A204.1 (cell line): ENCODE results near the gene RPL10L.

Experiments used
- FAIRE-seq: peaks from 2 replicates; lab custom pipeline; 2012; peaks lifted over from hg19 to GRCh38; lab: Jason Lieb, UNC

RPL10L gene

DNA sequence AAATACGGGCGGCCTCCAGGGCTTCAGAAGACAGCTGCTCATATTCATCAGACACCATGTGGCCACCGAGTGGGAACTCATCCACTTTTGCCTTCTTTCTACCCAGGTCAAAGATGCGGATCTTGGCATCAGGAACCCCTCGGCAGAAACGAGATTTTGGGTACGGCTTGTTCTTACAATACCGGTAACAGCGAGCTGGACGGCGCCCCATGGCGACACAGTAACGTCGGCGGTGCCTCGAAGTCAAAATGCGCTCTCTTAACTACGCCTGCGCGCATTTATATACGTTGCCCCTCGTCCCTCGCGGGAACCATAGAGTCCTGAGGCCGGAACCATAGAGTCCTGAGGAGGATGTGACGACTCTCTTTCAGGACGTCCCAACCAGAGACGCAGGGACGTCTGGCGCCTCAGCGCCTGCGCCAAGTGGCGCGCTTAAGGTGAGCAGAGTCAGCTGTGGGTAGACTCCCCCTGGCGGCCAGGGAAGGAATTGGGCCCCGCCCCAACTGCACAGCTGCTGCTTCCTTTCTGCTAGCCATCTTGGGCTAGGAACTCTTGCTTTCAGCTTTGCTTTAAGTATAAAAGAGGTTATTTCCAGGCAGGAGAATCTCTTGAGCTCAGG is at the start of gene RPL10L:
Gene RPL10L, minus strand, starts transcription at position 256 of the 619 bp plus-strand sequence. Its CDS starts 45 bp downstream, at position 211.
- no peak for FAIRE-seq

DNA sequence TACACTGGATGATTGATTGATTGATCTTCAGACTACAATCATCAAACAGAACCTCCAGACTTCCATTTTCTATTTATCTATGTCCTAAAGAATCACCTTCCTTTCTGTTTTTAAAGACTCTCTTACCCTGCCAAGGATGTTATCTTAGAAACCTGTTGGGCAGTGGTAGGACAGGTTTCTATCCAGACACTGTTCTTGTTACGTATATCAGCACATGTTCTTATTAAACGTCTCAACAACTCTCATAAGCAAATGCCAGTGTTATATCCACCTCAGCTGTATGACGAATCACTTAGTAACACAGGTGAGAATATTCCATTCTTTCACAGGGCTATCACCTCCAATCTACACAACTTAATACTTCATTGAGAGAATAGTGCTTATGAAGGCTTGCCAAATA is 40.2 kb upstream of the RPL10L start:
- FAIRE-seq: no peak

DNA sequence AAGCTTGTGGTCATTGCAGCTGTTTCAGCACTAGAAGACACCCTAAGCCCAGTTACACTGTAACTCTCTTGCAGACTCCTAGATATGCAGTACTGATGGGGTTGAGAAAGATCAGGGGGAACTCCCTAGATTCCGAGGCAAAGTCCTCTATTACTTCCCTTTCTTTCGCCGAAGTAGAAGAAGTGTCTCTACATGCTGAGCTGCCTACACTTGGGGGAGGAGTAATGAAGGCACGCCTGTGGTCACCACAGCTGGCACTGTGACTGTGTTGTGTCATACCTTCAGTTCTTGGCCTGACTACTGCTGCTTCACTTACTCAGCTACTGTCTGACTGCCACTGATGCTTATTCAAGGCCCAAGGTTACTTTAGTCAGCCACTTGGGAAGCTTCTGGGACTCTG is 35.1 kb upstream of the RPL10L start:
- FAIRE-seq: no peak

DNA sequence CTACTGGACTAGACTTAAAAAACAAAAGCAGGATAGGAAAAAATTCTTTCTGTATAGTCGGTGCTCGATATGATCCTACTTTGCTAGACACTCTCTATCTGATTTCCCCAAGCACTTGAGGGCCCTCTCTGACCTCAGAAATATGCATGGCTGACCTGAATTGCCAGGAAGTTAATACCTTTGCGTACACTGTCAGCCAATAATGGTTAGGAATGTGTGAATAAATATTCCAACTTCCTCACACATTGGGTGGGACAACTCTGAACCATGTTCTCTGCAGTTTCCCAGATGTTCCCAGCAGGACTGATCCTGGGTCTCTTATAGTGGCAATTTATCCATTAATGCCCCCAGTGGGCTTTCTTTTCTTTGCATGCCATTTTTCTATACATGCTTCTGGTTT is 20.5 kb upstream of the RPL10L start:
- no peak for FAIRE-seq

DNA sequence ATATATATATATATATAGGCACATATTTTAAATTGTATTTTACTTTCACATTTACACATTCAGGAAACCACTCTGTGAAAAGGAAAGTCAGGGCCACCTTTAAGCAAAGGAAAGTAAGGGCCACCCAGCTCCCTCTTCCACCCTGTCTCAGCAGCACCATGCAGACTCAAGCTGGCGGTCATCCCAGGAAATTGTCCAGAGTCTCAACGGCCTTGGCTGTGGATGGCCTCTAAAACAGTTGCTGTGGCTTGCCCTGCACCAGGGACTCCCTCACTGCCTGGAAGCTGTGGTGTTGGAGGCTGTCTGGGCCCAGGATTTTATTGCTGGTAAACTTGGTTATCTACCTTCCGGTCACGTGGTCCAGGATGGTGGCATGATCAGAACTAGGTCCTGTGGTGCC is 11.8 kb upstream of the RPL10L start:
- no peak for FAIRE-seq

DNA sequence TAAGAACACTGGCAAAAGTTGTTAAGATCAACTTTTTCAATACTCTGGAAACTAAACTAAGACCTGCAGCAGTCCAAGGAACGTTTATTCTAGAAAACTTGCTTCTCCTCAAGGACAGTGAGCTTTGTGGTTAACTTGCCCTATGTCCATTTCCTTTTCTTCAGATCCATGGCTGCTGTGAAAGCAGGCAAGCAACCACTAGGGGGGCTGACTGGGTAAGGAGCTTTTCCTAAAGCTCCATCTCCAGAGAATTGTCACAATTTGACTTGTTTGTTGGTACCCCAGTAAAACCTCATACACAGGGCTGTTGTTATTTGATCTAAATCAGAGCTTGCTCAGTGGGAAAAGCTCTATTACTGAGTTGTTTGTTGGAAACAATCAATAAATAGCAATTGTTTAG is 10.1 kb upstream of the RPL10L start:
- FAIRE-seq: no peak

DNA sequence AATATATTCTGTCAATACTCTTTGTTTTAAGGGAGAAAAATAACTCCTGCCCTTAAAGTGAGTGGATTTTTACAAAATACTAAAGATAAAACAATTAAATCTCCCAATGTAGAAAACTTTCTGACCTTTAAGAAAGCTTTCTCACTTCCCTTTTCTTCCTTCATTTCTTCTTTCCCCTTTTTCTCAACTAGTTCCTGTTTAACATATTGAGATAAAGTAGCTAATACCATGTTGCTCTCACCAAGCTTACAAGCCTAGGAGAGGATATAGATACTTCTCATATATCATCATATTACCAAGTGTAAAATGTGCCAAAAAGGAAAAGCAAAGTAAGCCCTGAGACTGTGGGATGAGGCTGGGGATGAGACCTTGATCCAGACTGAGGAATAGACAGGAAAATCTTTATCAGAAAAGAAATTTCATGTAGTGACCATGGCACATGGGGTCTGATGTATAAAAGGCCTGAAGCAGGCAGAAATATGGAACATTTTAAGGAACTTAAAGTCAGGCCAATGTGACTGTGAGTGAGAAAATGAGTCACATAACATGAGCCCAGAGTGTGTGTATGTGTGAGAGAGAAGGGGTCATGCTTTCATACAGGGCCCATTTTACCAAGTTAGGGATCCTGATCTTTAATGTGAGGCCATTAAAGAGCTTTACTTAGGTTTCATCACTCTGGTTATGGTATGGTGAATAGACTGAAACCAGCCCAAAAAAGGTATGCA is 1.6 kb upstream of the RPL10L start:
- FAIRE-seq: no peak

DNA sequence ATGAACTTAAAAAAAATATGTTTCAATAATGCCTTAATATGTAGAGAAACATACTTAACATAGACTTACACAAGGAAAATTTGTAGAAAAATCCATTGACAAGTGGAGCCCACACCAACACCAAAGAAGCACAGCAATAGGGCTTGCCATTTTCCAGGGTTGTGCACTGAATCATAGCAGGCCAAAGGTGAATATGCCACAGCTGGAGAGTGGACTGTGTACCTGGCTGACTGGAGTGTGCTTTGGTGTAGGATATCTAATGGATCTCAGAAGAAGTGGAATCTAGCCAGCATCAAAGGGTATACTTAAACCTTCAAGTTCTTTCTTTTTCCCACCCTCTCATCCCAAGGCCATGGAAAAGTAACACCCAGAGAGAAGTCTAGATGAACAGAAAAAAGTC is 4.8 kb downstream of the RPL10L start:
- no peak for FAIRE-seq

DNA sequence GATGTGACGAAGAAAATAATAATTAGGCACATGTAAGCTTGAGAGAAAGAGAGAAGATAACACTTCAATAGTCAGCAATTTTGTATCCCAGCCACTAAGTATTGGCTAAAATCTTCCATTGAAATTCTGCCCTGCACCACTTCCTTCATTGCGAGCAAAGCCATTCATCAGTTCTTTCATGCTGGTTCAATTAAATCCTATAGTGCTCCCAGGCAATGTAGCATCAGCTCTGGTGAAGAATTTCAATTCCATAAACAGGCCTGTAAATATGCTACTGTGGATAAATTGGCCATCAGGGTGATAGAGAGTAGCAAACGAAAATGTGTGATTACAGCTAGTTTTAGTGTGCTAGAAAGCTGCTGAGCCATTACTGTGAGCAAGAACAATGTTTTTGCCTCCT is 24.7 kb downstream of the RPL10L start:
- FAIRE-seq: no peak
